Epithelial cell of esophagus (primary cell): Measurements from ENCODE around the gene DEGS1.
A peak's percentile ranks its signal among the peaks of the same experiment; 100 is the strongest.

Source experiments
- DNase-seq: peaks from one replicate; pipeline ENCODE4 v3.0.0; 2010; ENCODE audit warnings: low read depth
- H3K4me3 ChIP-seq: 2 replicates; pipeline ENCODE4 v1.5.1; 2011; ENCODE audit warnings: mild to moderate bottlenecking, low read length, control low read depth
- CTCF ChIP-seq: IDR thresholded peaks from 2 replicates; pipeline ENCODE4 v1.5.1; 2011; ENCODE audit warnings: low read depth, mild to moderate bottlenecking, low read length, control low read depth, inconsistent platforms; ENCODE audit not compliant: insufficient read depth; ENCODE audit errors: missing control alignments

The DEGS1 gene

GRCh38 chr1:224180783-224181452, 2.1 kb upstream of the DEGS1 start:
- peak; percentile 34 for DNase-seq
- no peak for TF ChIP-seq CTCF

GRCh38 chr1:224181453-224181810, 1.6 kb upstream of the DEGS1 start:
- DNase-seq: no peak
- H3K4me3 ChIP-seq: no peak overlapping the region
- TF ChIP-seq CTCF: no peak

More at GRCh38 chr1:224180783-224181452, 2.1 kb upstream of the DEGS1 start:
- no peak overlapping the region for H3K4me3 ChIP-seq

GRCh38 chr1:224182057-224182865, 779 bp upstream of the DEGS1 start:
- peak; percentile 51 for DNase-seq
- peak overlapping the region; percentile 69 for H3K4me3 ChIP-seq
- TF ChIP-seq CTCF: no peak

GRCh38 chr1:224183591-224184312, 712 bp downstream of the DEGS1 start:
- peak overlapping the region; percentile 69 for H3K4me3 ChIP-seq
- DNase-seq: peak; percentile 47
- no peak for TF ChIP-seq CTCF

GRCh38 chr1:224185208-224185607, 2.2 kb downstream of the DEGS1 start:
- TF ChIP-seq CTCF: no peak
- peak overlapping the region; percentile 69 for H3K4me3 ChIP-seq
- DNase-seq: no peak

GRCh38 chr1:224188286-224188685, 5.2 kb downstream of the DEGS1 start:
- no peak overlapping the region for H3K4me3 ChIP-seq
- no peak for DNase-seq
- no peak for TF ChIP-seq CTCF
